ENCODE results near the gene SEL1L. TPM values are rescaled to one million over a fixed set of nuclear protein-coding genes. Genes with fewer than 3 reads are reported as not detected.

Gene SEL1L
- polyA plus RNA-seq, 3 donors, result 14.4 to 48.4 (median 42.5) TPM

GRCh38 chr14:81447021-81447764, 86.5 kb downstream of the SEL1L start:
- Histone ChIP-seq H3K27me3 (ENCODE audit: control insufficient read depth in 2 of 2, insufficient read depth in 2 of 2, low read length in 2 of 2) (peaks cover 19 to 30% of the 10 kb centered on the region in 2 donors), H3K36me3 (replicated peaks in 1 of 2; ENCODE audit: control insufficient read depth in 1 of 2, insufficient read depth in 2 of 2, low read length in 2 of 2) (no peaks in the 10 kb centered on the region), H3K4me3 (replicated peaks in 1 of 3; ENCODE audit: low read depth in 2 of 3, low read length in 3 of 3) (no peak overlapping the region), H4K20me1 (ENCODE audit: insufficient read depth, low read length) (no peaks in the 10 kb centered on the region), H2AFZ (ENCODE audit: insufficient read depth, low read depth, low read length, poor library complexity, severe bottlenecking) (no peak overlapping the region), H3K4me1 (ENCODE audit: control insufficient read depth in 1 of 2, insufficient read depth in 2 of 2, low read length in 2 of 2) (no peaks in the 10 kb centered on the region), H3K9me3 (replicated peaks in 1 of 2; ENCODE audit: control insufficient read depth in 1 of 2, insufficient read depth in 1 of 2, low read length in 2 of 2) (no peaks in the 10 kb centered on the region), H3K79me2 (ENCODE audit: insufficient read depth, low read length) (no peaks in the 10 kb centered on the region), H3K9ac (ENCODE audit: insufficient read depth, low read length, poor library complexity, severe bottlenecking) (no peak overlapping the region), H3K4me2 (replicated peaks; ENCODE audit: extremely low read depth, low read length, poor library complexity, severe bottlenecking) (no peak overlapping the region), H3K27ac (ENCODE audit: low read depth in 1 of 2, low read length in 2 of 2) (no peak overlapping the region)
- Mint-ChIP-seq H3K27ac (no peak overlapping the region), H3K27me3 (ENCODE audit: low read depth in 3 of 3) (peaks cover 23 to 48% (median 33%) of the 10 kb centered on the region in 3 donors), H3K9me3 (peaks cover 0 to 5% (median 0%) of the 10 kb centered on the region in 7 donors), H3K4me1 (no peaks in the 10 kb centered on the region), H3K4me3 (no peak overlapping the region), H3K36me3 (no peaks in the 10 kb centered on the region)
- no peak for DNase-seq
- 100% methylated on average over 1 of the region's 3 CpGs for WGBS (ENCODE audit: insufficient coverage)
- no peak for TF ChIP-seq CTCF (IDR thresholded peaks at IDR 0.05)
- intact Hi-C loops (cut with micrococcal nuclease), result no loop called here

GRCh38 chr14:81446279-81447007, 87.2 kb downstream of the SEL1L start:
- H3K9ac ChIP-seq (ENCODE audit: insufficient read depth, low read length, poor library complexity, severe bottlenecking), result no peak overlapping the region
- Mint-ChIP-seq H3K4me3 (no peak overlapping the region), H3K4me1 (no peaks in the 10 kb centered on the region), H3K9me3 (peaks cover 0 to 2% (median 0%) of the 10 kb centered on the region in 7 donors), H3K27me3 (ENCODE audit: low read depth in 3 of 3) (peaks cover 23 to 53% (median 38%) of the 10 kb centered on the region in 3 donors), H3K36me3 (no peaks in the 10 kb centered on the region), H3K27ac (no peak overlapping the region)
- H3K4me1 ChIP-seq (ENCODE audit: control insufficient read depth in 1 of 2, insufficient read depth in 2 of 2, low read length in 2 of 2), result no peaks in the 10 kb centered on the region
- DNase-seq, result no peak
- H3K9me3 ChIP-seq (replicated peaks in 1 of 2; ENCODE audit: control insufficient read depth in 1 of 2, insufficient read depth in 1 of 2, low read length in 2 of 2), result no peaks in the 10 kb centered on the region
- H3K79me2 ChIP-seq (ENCODE audit: insufficient read depth, low read length), result no peaks in the 10 kb centered on the region
- no peak overlapping the region for H2AFZ ChIP-seq (ENCODE audit: insufficient read depth, low read depth, low read length, poor library complexity, severe bottlenecking)
- no peak for TF ChIP-seq CTCF (IDR thresholded peaks at IDR 0.05)
- intact Hi-C loops (cut with micrococcal nuclease), result no loop called here
- peaks cover 25 to 30% of the 10 kb centered on the region in 2 donors for H3K27me3 ChIP-seq (ENCODE audit: control insufficient read depth in 2 of 2, insufficient read depth in 2 of 2, low read length in 2 of 2)
- no peaks in the 10 kb centered on the region for H3K36me3 ChIP-seq (replicated peaks in 1 of 2; ENCODE audit: control insufficient read depth in 1 of 2, insufficient read depth in 2 of 2, low read length in 2 of 2)
- no peaks in the 10 kb centered on the region for H4K20me1 ChIP-seq (ENCODE audit: insufficient read depth, low read length)
- H3K27ac ChIP-seq (ENCODE audit: low read depth in 1 of 2, low read length in 2 of 2), result no peak overlapping the region
- no peak overlapping the region for H3K4me2 ChIP-seq (replicated peaks; ENCODE audit: extremely low read depth, low read length, poor library complexity, severe bottlenecking)
- 93% methylated on average over 3 of the region's 9 CpGs for whole genome bisulfite sequencing (ENCODE audit: insufficient coverage)
- no peak overlapping the region for H3K4me3 ChIP-seq (replicated peaks in 1 of 3; ENCODE audit: low read depth in 2 of 3, low read length in 3 of 3)

Data from CD14-positive monocyte (primary cell).